H1 (cell line): ENCODE measurements around the gene BZW1.

Source experiments
- BACH1 ChIP-seq: IDR thresholded peaks from 2 replicates; pipeline ENCODE4 v1.6.1; 2012; ENCODE audit warnings: low read length, improper control_type of control experiment
- BCL11A ChIP-seq, 2 experiments: IDR thresholded peaks; one replicate each; pipeline ENCODE4 v1.6.1; 2011; ENCODE audit warnings: low read depth in 2 of 2, low read length in 2 of 2, mild to moderate bottlenecking in 2 of 2
- CBX5 ChIP-seq: fragments of 300-800, 300-1000 bp; sonication (generic); IDR thresholded peaks from 2 replicates; pipeline ENCODE4 v1.7.1; 2016; ENCODE audit warnings: antibody characterized with exemption, low read length, low read depth
- CREB1 ChIP-seq: IDR thresholded peaks from 2 replicates; pipeline ENCODE4 v1.6.1; 2012; ENCODE audit warnings: inconsistent platforms
- CTCF ChIP-seq, 3 experiments: IDR thresholded peaks; 1 replicate in 2 of 3; 2 replicates in 1 of 3; pipeline versions ENCODE4 v1.5.1 to v1.6.1; 2011; ENCODE audit warnings: low read length in 3 of 3, mild to moderate bottlenecking in 3 of 3, inconsistent platforms in 2 of 3, low read depth in 1 of 3, moderate library complexity in 1 of 3; ENCODE audit not compliant: insufficient read depth in 1 of 3; ENCODE audit errors: control extremely low read depth in 1 of 3
- EGR1 ChIP-seq: IDR thresholded peaks from 2 replicates; pipeline ENCODE4 v1.6.1; 2011; ENCODE audit warnings: low read depth, low read length, borderline replicate concordance
- GTF2F1 ChIP-seq: IDR thresholded peaks from 2 replicates; pipeline ENCODE4 v1.6.1; 2012; ENCODE audit warnings: low read depth, low read length, improper control_type of control experiment, borderline replicate concordance
- HDAC6 ChIP-seq: IDR thresholded peaks from one replicate; pipeline ENCODE4 v1.7.1; 2012; ENCODE audit warnings: low read depth, mild to moderate bottlenecking, inconsistent platforms, low read length, moderate library complexity
- MAFK ChIP-seq: IDR thresholded peaks from 2 replicates; pipeline ENCODE4 v1.6.1; 2012; ENCODE audit warnings: low read depth, mild to moderate bottlenecking, improper control_type of control experiment, low read length
- PHF8 ChIP-seq: fragments of 200-600 bp; sonication (generic); conservative IDR thresholded peaks from 2 replicates; pipeline ENCODE4 v1.7.1; 2012; ENCODE audit warnings: low read depth, mild to moderate bottlenecking, inconsistent platforms, low read length, moderate library complexity
- POLR2A ChIP-seq, 2 experiments: IDR thresholded peaks; 1 replicate in 1 of 2; 2 replicates in 1 of 2; pipeline ENCODE4 v1.6.1; 2011; ENCODE audit warnings: low read depth in 2 of 2, low read length in 2 of 2, mild to moderate bottlenecking in 2 of 2; ENCODE audit errors: control extremely low read depth in 1 of 2
- POLR2AphosphoS5 ChIP-seq: IDR thresholded peaks from 2 replicates; pipeline ENCODE4 v1.6.1; 2011; ENCODE audit warnings: low read depth, low read length
- TF ChIP-seq, protein P1 (sequence below): IDR thresholded peaks from 2 replicates; pipeline ENCODE4 v1.6.1; 2012; ENCODE audit warnings: low read length, inconsistent platforms

- no peak for TF ChIP-seq HDAC6
- no peak for TF ChIP-seq POLR2A (IDR thresholded peaks at IDR 0.05; ENCODE audit: control extremely low read depth in 1 of 2, low read depth in 2 of 2, low read length in 2 of 2)
- no peak for TF ChIP-seq CTCF (IDR thresholded peaks at IDR 0.05; ENCODE audit: control extremely low read depth in 1 of 3, insufficient read depth in 1 of 3, low read depth in 1 of 3, low read length in 3 of 3)
- no peak for TF ChIP-seq CREB1
- TF ChIP-seq, protein P1, sequence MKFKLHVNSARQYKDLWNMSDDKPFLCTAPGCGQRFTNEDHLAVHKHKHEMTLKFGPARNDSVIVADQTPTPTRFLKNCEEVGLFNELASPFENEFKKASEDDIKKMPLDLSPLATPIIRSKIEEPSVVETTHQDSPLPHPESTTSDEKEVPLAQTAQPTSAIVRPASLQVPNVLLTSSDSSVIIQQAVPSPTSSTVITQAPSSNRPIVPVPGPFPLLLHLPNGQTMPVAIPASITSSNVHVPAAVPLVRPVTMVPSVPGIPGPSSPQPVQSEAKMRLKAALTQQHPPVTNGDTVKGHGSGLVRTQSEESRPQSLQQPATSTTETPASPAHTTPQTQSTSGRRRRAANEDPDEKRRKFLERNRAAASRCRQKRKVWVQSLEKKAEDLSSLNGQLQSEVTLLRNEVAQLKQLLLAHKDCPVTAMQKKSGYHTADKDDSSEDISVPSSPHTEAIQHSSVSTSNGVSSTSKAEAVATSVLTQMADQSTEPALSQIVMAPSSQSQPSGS: no peak
- TF ChIP-seq POLR2AphosphoS5: no peak
- no peak for TF ChIP-seq BCL11A (IDR thresholded peaks at IDR 0.05; ENCODE audit: low read depth in 2 of 2, low read length in 2 of 2)
- TF ChIP-seq BACH1: no peak
- TF ChIP-seq EGR1: no peak
- TF ChIP-seq GTF2F1: no peak
- TF ChIP-seq MAFK: no peak
- no peak for TF ChIP-seq CBX5
- TF ChIP-seq PHF8: no peak
These were observed 33.5 kb downstream of the BZW1 start for GRCh38 chr2:200845194-200845593.
